ENCODE data around the gene RASL11A.

DNA sequence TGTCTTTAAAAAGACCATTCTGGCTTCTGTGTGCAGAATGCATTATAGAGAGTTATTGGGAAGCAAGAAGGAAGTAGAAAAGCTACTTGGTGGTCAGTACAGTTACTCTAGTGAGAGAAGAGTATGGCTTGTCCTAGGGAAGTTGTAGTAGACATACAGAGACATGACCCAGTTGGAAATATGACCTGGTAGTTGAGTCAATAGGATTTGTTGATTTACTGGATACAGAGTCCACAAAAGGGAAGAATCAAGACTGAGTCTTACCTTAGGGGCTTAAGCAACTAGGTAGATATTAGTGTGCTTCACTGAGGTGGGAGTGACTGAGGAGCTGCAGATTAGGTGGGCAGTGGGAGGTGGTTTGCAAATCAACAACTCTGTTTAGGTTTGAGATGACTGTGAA, 48.8 kb downstream of the RASL11A start:
- no peak for TF ChIP-seq POLR2A (IDR thresholded peaks at IDR 0.05)
- TF ChIP-seq CTCF (IDR thresholded peaks at IDR 0.05), result no peak
